ENCODE data around the gene APBA2.
"Not testable (repeated sequence)": the region's sequence is repeated elsewhere in the genome, so short reads cannot be mapped to it uniquely, and the experiment has no call there.

APBA2 gene

GRCh38 chr15:29035336-29036285, 149.8 kb downstream of the APBA2 start:
- no peak for DNase-seq (ENCODE audit: low spot score)

DNA sequence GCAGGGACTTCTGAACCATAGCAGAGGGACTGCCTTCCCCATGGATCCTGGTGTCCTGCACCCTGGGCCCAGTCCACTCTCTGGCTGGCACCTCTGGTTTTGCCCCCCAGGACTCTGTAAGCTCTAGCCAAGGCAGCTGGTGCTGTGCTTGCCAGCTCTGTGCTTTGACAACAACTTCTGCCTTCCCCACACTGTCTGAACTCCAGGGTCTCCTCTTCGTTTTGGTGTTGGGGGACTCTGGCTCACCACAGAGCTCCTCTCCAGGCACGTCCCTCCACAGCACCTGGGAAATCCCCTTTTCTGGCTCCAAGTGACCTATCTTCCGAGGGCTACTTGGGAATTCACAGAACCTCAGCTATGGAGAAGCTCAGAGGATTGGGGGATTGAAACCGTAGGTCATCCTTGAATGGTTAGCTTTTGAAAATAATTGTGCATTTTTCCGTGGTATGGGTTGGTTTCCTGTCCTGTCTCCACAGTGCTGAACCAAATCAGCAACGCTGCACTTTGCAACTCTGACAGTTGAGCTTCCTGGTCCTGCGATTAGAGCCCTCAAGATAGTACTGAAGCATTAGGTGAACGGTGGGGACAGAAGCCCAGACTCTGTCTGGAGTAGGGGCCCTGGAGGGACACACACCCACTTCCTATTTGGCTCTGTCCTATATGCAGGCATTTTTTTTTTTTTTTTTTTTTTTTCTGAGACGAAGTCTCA, 152.4 kb downstream of the APBA2 start:
- DNase-seq (ENCODE audit: low spot score) = no peak

GRCh38 chr15:29039466-29040369, 153.9 kb downstream of the APBA2 start:
- DNase-seq (ENCODE audit: low spot score) = no peak

DNA sequence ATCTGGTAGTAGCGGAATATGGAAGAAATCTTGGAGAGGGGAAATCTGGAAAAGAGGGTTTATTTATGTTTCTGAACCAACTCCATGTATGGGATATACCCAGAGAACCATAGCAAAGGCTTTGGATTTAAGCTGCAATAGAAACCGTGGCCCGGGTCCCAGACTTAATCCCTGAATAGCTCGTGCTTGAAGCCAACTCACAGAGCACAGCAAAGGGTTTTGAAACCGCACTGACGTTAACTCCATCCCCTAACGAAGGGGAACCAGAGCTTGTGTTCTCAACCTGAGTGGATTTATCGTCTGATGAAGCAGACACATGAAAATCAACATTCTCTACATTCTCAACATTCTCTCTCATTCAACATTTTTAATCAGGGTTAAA, 154.6 kb downstream of the APBA2 start:
- peak; percentile 76 for DNase-seq (ENCODE audit: low spot score)

GRCh38 chr15:29043736-29044502, 158.1 kb downstream of the APBA2 start:
- DNase-seq (ENCODE audit: low spot score) = no peak

DNA sequence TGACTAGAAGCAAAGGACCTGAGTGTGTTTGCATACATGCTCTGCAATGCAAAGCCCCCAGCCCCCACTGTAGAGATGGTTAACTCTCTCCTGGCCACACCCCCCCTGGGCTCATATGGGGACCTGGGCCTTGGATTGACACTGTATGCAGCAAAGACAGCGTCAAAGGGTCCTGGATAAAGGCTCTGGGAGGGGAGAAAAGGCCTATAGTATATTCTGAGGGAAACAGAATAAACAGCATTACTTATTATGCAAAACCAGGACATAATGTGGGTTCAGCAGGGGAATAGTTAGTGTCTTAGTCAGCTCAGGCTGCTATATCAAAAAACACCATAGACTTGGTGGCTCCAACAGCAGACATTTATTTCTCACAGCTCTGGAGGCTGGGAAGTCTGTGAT, 158.7 kb downstream of the APBA2 start:
- no peak for DNase-seq (ENCODE audit: low spot score)

GRCh38 chr15:29045161-29045560, 159.4 kb downstream of the APBA2 start:
- DNase-seq (ENCODE audit: low spot score) = not testable (repeated sequence)

DNA sequence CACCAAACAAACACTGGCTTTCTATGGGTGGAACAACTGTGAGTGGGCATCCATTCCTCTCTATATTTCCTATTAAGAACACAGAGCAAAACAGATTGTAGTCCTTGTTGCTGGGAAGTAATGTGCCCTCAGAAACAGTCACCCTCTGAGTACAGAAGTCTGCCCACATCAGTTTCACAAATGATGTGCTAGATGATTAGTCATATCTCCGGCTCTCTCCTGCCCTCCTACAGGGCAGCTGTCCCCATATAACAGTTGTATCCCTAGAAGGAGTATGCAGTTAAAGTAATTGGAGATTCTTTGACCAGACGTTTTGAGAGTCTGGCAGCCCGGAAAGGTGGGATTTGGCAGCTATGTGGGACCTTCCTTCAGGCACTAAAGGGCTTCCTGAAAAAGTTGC, 159.9 kb downstream of the APBA2 start:
- DNase-seq (ENCODE audit: low spot score) = no peak

- DNase-seq (ENCODE audit: low spot score) = no peak
These were observed 160.6 kb downstream of the APBA2 start for GRCh38 chr15:29046281-29046810.

DNA sequence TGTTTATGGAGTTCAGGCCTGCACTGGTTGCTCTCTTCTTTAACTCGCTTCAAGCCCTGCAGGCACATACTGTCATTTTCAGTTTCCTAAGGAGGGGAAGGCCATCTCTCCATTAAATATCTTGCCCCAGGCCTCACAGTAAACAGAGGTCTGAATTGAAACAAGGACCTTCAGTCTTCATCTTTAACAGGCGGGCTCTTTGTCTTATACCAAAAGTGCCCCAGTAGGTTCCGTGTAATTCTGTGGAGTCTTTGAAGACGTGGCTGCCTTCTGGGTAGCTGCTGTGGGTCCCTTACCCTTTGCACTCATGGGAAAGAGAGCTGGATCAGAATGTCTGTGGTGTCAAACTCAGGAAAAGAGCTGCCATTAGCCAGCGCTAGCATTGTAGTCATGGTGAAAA, 161.2 kb downstream of the APBA2 start:
- no peak for DNase-seq (ENCODE audit: low spot score)

GRCh38 chr15:29048011-29048410, 162.2 kb downstream of the APBA2 start:
- no peak for DNase-seq (ENCODE audit: low spot score)

DNA sequence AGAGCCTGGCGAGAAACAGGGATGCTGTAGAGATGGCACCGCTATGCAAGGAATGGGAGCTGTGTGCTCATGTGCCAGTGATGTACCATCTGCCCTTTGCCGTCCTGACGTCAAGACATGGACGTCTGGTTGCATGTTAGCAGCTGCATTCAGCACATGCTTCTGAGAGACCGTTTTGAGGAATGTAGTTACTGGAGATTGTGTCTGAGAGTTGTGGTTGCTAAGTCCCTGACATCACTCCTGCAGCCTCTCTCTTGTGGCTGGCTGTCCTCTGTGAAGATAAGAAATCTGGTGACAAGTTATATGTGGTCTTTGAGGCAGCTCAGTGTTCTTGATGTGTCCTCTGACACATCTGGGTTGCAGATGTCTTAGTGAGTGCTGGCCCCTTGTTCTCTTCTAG, 165.1 kb downstream of the APBA2 start:
- DNase-seq (ENCODE audit: low spot score) = no peak

DNA sequence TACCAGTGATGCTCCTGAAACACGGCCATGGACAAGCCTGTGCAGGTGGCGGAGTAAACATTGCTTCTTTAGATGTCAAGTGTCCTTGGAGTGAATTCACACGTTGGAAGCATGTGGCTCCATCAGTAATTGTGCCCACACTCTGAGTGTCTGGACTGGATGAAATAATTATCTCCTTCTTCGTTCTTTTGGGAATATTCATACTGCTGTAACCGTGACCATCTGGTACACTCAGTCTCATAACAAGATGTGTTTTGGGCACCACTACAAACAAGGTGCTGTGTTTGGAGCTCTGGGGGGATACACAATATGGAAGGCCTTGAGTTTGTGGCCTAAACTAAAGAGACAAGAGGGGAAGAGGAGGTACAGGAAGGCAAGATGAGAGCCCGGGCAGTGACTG, 165.6 kb downstream of the APBA2 start:
- DNase-seq (ENCODE audit: low spot score) = no peak

DNA sequence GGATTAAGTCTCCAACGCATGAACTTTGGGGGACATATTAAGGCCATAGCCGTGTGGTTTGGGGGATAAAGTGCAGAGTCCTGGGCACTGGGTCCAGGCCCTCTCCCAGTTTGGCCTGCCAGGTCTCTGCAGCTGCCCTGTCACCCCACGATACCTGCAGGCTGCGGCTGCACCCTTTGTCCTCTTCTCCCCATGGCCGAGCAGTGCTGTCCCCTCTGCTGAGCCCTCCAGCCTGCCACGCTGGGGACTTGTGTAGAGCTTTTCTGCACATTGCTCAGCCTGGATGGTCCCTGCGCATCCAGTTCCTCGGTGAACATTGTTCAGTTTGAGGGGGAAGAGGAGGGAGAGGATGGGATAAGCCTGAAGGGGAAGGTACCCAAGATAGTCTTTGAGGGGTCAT, 167.2 kb downstream of the APBA2 start:
- DNase-seq (ENCODE audit: low spot score) = no peak

- no peak for DNase-seq (ENCODE audit: low spot score)
These were observed 167.9 kb downstream of the APBA2 start for GRCh38 chr15:29053661-29054131.

GRCh38 chr15:29054171-29055045, 168.6 kb downstream of the APBA2 start:
- no peak for DNase-seq (ENCODE audit: low spot score)

DNA sequence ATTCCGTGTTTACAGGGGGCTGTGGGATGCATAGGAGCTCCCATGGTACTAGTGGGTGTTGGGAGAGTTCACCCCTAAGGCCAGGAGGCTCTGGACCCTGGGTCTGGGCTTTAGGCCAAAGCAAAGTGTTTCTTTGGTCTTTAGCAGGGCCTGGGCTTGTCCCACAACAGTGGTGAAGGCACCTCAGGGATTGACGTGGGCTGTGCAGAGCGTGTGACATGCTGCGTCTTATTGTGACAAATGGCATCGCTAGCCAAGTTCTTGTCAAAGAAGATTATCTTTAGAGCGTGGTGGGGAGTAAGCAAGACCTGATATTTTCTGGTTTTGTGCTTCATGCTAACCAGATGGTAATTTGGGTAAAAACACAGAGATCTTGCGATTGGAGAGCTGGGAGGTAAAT, 170.1 kb downstream of the APBA2 start:
- DNase-seq (ENCODE audit: low spot score) = no peak

GRCh38 chr15:29056839-29057450, 171.2 kb downstream of the APBA2 start:
- DNase-seq (ENCODE audit: low spot score) = no peak

DNA sequence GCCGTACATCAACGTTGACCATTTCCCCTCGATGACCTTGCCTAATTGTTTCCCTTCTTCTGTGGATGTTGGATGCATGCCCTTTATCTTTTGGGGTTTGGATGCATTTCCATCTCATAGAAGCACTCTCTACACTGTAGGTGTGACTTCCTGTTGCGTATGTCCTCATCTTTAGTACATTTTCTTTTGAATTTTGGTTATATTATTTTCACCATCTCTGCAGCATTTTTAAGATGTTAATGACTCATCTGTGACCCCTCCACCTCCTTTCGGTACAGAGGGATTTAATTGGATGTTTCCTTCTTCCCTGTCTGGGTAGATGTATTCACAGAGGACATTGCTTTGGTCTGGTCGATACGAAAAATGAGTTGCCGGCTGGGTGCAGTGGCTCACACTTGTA, 172.1 kb downstream of the APBA2 start:
- no peak for DNase-seq (ENCODE audit: low spot score)
